HepG2 (cell line): Measurements from ENCODE around the gene NOC2L. TPM values are rescaled to one million over a fixed set of nuclear protein-coding genes. Genes with fewer than 3 reads are reported as not detected.
A peak's percentile ranks its signal among the peaks of the same experiment; 100 is the strongest.

ENCODE experiments used
- ATAC-seq: fragments of 200-7000 bp; cut with Tn5 transposase; 3 replicates; pipeline ENCODE4 v1.9.1; 2020; ENCODE audit warnings: mild to moderate bottlenecking, moderate library complexity
- BruUV-seq: library from RNA; stranded (reverse); fragments of 400-500 nt; replicated peaks from 2 replicates; lab custom pipeline; 2021; lab: Mats Ljungman, UMichigan
- CTCF ChIA-PET: fragments of 300-600 bp; formaldehyde crosslinking; extraction: SDS; loops from one replicate; lab custom pipeline; 2021; ENCODE audit warnings: low total read pairs, inconsistent platforms, low intra/inter-chr PET ratio; lab: Yijun Ruan, JAX
- POLR2A ChIA-PET: fragments of 350-600 bp; sonication (Branson Sonifier 250); formaldehyde crosslinking; loops from one replicate; lab custom pipeline; 2020; ENCODE audit warnings: antibody characterized with exemption, inconsistent platforms; lab: Yijun Ruan, JAX
- DNase-seq: peaks from one replicate; pipeline ENCODE4 v3.0.0-alpha.2; 2015; ENCODE audit warnings: low spot score
- FAIRE-seq: peaks from 3 replicates; lab custom pipeline; 2011; peaks lifted over from hg19 to GRCh38; lab: Jason Lieb, UNC
- H2AFZ ChIP-seq: one replicate; pipeline ENCODE4 v1.6.1; 2011; ENCODE audit warnings: low read length, inconsistent platforms
- H3K27ac ChIP-seq: fragments of 300-600 bp; 3 replicates; pipeline ENCODE4 v1.8.0; 2011; ENCODE audit warnings: mixed run types, mild to moderate bottlenecking, mixed read lengths, low read length, inconsistent platforms; ENCODE audit not compliant: insufficient read depth; ENCODE audit errors: extremely low read length
- H3K27me3 ChIP-seq, 2 experiments: fragments of 200-600 bp in 1 of 2; 2 replicates in 1 of 2; 3 replicates in 1 of 2; pipeline versions ENCODE4 v1.6.0 to v1.8.0; 2011; ENCODE audit warnings: low read length in 2 of 2, mild to moderate bottlenecking in 2 of 2, moderate library complexity in 2 of 2, inconsistent platforms in 1 of 2; ENCODE audit not compliant: insufficient read depth in 2 of 2, control insufficient read depth in 1 of 2
- H3K36me3 ChIP-seq, 2 experiments: fragments of 200-600 bp in 1 of 2; replicated peaks in 1 of 2; 2 replicates in 1 of 2; 3 replicates in 1 of 2; pipeline versions ENCODE4 v1.5.1 to v1.8.0; 2011; ENCODE audit warnings: low read length in 2 of 2, inconsistent platforms in 1 of 2; ENCODE audit not compliant: insufficient read depth in 2 of 2, control insufficient read depth in 1 of 2
- H3K4me1 ChIP-seq: 2 replicates; pipeline ENCODE4 v1.5.1; 2012; ENCODE audit warnings: low read length, inconsistent platforms; ENCODE audit not compliant: insufficient read depth
- H3K4me2 ChIP-seq: 2 replicates; pipeline ENCODE4 v1.6.0; 2011; ENCODE audit warnings: low read depth, low read length, inconsistent platforms
- H3K4me3 ChIP-seq, 3 experiments: fragments of 200-600 bp in 1 of 3; sonication (generic), shearing (Covaris generic) in 1 of 3; replicated peaks in 1 of 3; 2 replicates each; pipeline ENCODE4 v1.5.1; 2011 to 2016; ENCODE audit warnings: low read length in 3 of 3, inconsistent platforms in 2 of 3, low read depth in 2 of 3, mild to moderate bottlenecking in 2 of 3, control low read depth in 1 of 3, mixed read lengths in 1 of 3; ENCODE audit not compliant: insufficient read depth in 1 of 3
- H3K79me2 ChIP-seq: one replicate; pipeline ENCODE4 v1.6.1; 2011; ENCODE audit warnings: low read length, inconsistent platforms; ENCODE audit not compliant: insufficient read depth
- H3K9ac ChIP-seq: 2 replicates; pipeline ENCODE4 v1.6.0; 2011; ENCODE audit warnings: mild to moderate bottlenecking, low read depth, low read length, inconsistent platforms; ENCODE audit not compliant: insufficient read depth
- H3K9me3 ChIP-seq: 2 replicates; pipeline ENCODE4 v1.5.1; 2012; ENCODE audit warnings: mild to moderate bottlenecking, low read length
- H4K20me1 ChIP-seq: 2 replicates; pipeline ENCODE4 v1.6.0; 2011; ENCODE audit warnings: inconsistent platforms, mild to moderate bottlenecking, low read length, moderate library complexity; ENCODE audit not compliant: insufficient read depth
- ARID4A ChIP-seq: sonication (generic); formaldehyde crosslinking; IDR thresholded peaks from 2 replicates; pipeline ENCODE4 v1.5.0; 2020; ENCODE audit warnings: mild to moderate bottlenecking, missing genetic modification reagents, borderline replicate concordance
- EZH2 ChIP-seq: conservative IDR thresholded peaks from 2 replicates; pipeline ENCODE4 v1.6.1; 2012; ENCODE audit warnings: mild to moderate bottlenecking, low read depth, low read length, moderate library complexity
- MTF2 ChIP-seq: sonication (generic); formaldehyde crosslinking; IDR thresholded peaks from 2 replicates; pipeline ENCODE4 v1.5.0; 2020; ENCODE audit warnings: missing genetic modification reagents, borderline replicate concordance
- SP2 ChIP-seq: sonication (generic); formaldehyde crosslinking; IDR thresholded peaks from 2 replicates; pipeline ENCODE4 v1.5.1; 2020; ENCODE audit warnings: mild to moderate bottlenecking, missing genetic modification reagents
- YY1 ChIP-seq: IDR thresholded peaks from 2 replicates; pipeline ENCODE4 v1.6.1; 2011; ENCODE audit warnings: low read length, low read depth, moderate library complexity, mild to moderate bottlenecking; ENCODE audit not compliant: insufficient read depth, insufficient replicate concordance
- ZBTB39 ChIP-seq: sonication (generic); formaldehyde crosslinking; IDR thresholded peaks from 2 replicates; pipeline ENCODE4 v1.5.0; 2020; ENCODE audit warnings: missing genetic modification reagents
- ZEB1 ChIP-seq: IDR thresholded peaks from 2 replicates; pipeline ENCODE4 v1.6.1; 2012; ENCODE audit warnings: mild to moderate bottlenecking, low read depth, inconsistent platforms; ENCODE audit not compliant: insufficient replicate concordance
- ZNF670 ChIP-seq: sonication (generic); formaldehyde crosslinking; IDR thresholded peaks from 2 replicates; pipeline ENCODE4 v1.8.0; 2022; ENCODE audit warnings: mild to moderate bottlenecking, missing genetic modification reagents, borderline replicate concordance
- WGBS: methylation state at CpG from one replicate; pipeline ENCODE4 v1.1.6; 2017; ENCODE audit warnings: low lambda C conversion rate; 5-methylcytosine and 5-hydroxymethylcytosine counted together
- in situ Hi-C: cut with HindIII; loops from 2 replicates; pipeline ENCODE4 v1.10.0; 2017; ENCODE audit warnings: low pct_unique_long_range_greater_than_20kb; ENCODE audit not compliant: extremely low pct_ligation_motif_present
- intact Hi-C: fragments of 100-400 bp; cut with micrococcal nuclease; formaldehyde crosslinking; loops from one replicate; pipeline ENCODE4 v1.10.0; 2022; ENCODE audit not compliant: unreplicated experiment
- polyA plus RNA-seq, 8 experiments: library from polyadenylated mRNA; depleted of rRNA in 3 of 8; stranded (reverse) in 7 of 8; unstranded in 1 of 8; fragments of >200 nt; fragmentation: Illumina TruSeq in 4 of 8; extraction: Trizol in 4 of 8; gene quantifications; 2 replicates each; pipeline versions ENCODE4 v1.2.1 to v1.2.3, GENCODE V29; 2011 to 2016; ENCODE audit warnings: low read depth in 4 of 8, missing spikeins in 1 of 8, mixed read lengths in 1 of 8; ENCODE audit not compliant: insufficient read depth in 1 of 8
- total RNA-seq, 5 experiments: library from RNA; depleted of rRNA; stranded (reverse); fragments of >200 nt; fragmentation: Illumina TruSeq; extraction: Trizol; gene quantifications; 2 replicates each; pipeline ENCODE4 v1.2.3, GENCODE V29; 2016; ENCODE audit warnings: low read depth in 1 of 5

The NOC2L gene
- total and polyA plus RNA-seq, 2 of the 13 experiments (the other 11 are each of a cell fraction or from before 2014, with no cell fraction given): 32.0 to 103 TPM

GRCh38 chr1:930633-931138 is 28.4 kb downstream of the NOC2L start:
- ATAC-seq (no peak), DNase-seq (no peak), FAIRE-seq (no peak)
- 0 out of 2 replicates have a peak, but pooled peaks have one; percentile 45 for TF ChIP-seq EZH2
- peak; percentile 58; the same call in 1 of the 2 replicates for TF ChIP-seq MTF2 (CRISPR knock-in tag)
- no peak for TF ChIP-seq YY1
- Histone ChIP-seq H3K79me2 (no peaks in the 10 kb centered on the region), H3K9me3 (no peaks in the 10 kb centered on the region), H2AFZ (no peak overlapping the region), H3K36me3 (no peaks in the 10 kb centered on the region), H3K4me3 (no peak overlapping the region), H3K9ac (no peak overlapping the region), H3K27me3 (peaks cover 41 to 88% of the 10 kb centered on the region in 2 experiments), H3K4me2 (no peak overlapping the region), H3K27ac (no peak overlapping the region), H3K4me1 (no peaks in the 10 kb centered on the region), H4K20me1 (0 out of 2 replicates have a peak, but pooled peaks cover 3% of the 10 kb centered on the region)
- ChIA-PET CTCF (no interaction called here), POLR2A (no interaction called here)
- in situ Hi-C loops (no loop called here), intact Hi-C loops (no loop called here)
- WGBS: no CpG with 5 or more reads among the region's 18 CpGs
- BruUV-seq: no TSS peak

- 14% methylated on average over 12 of the region's 40 CpGs for WGBS
- ATAC-seq: no peak
- ChIA-PET CTCF (no interaction called here), POLR2A (no interaction called here)
- Histone ChIP-seq H3K9me3 (no peaks in the 10 kb centered on the region), H3K9ac (no peak overlapping the region), H3K4me3 (no peak overlapping the region), H3K27me3 (peaks cover 35 to 85% of the 10 kb centered on the region in 2 experiments), H3K79me2 (no peaks in the 10 kb centered on the region), H3K27ac (no peak overlapping the region), H3K36me3 (no peaks in the 10 kb centered on the region), H2AFZ (no peak overlapping the region), H4K20me1 (0 out of 2 replicates have a peak, but pooled peaks cover 3% of the 10 kb centered on the region), H3K4me1 (no peaks in the 10 kb centered on the region), H3K4me2 (no peak overlapping the region)
- FAIRE-seq: no peak
- no peak for DNase-seq
- no TSS peak for BruUV-seq
- in situ Hi-C loops: no loop called here
- intact Hi-C loops: no loop called here
- no peak for TF ChIP-seq ZEB1
- no peak for TF ChIP-seq ZNF670 (CRISPR knock-in tag)
- 0 out of 2 replicates have a peak, but pooled peaks have one; percentile 19 for TF ChIP-seq ARID4A (CRISPR knock-in tag)
- no peak for TF ChIP-seq ZBTB39 (CRISPR knock-in tag)
- TF ChIP-seq SP2: 0 out of 2 replicates have a peak, but pooled peaks have one; percentile 10
These were observed 29.1 kb downstream of the NOC2L start for GRCh38 chr1:929712-930632.
